CD14-positive monocyte (primary cell): ENCODE measurements around the gene XRCC4. TPM values are rescaled to one million over a fixed set of nuclear protein-coding genes. Genes with fewer than 3 reads are reported as not detected.

Experiments used
- DNase-seq, 3 donors: peaks; one replicate each; pipeline ENCODE4 v3.0.0-alpha.2; 2011 to 2022
- H2AFZ ChIP-seq: 2 replicates; pipeline ENCODE4 v1.6.0; 2012; ENCODE audit warnings: mild to moderate bottlenecking, low read depth, low read length, inconsistent platforms; ENCODE audit not compliant: insufficient read depth, poor library complexity, severe bottlenecking
- H3K27ac ChIP-seq, 2 donors: 1 replicate in 1 of 2; 2 replicates in 1 of 2; pipeline ENCODE4 v1.5.1; 2012 to 2013; ENCODE audit warnings: low read length in 2 of 2, control low read depth in 1 of 2, inconsistent platforms in 1 of 2, low read depth in 1 of 2, mild to moderate bottlenecking in 1 of 2
- H3K27me3 ChIP-seq, 2 donors: one replicate each; pipeline versions ENCODE4 v1.6.0 to v1.6.1; 2011 to 2013; ENCODE audit warnings: low read length in 2 of 2; ENCODE audit not compliant: control insufficient read depth in 2 of 2, insufficient read depth in 2 of 2
- H3K36me3 ChIP-seq, 2 donors: replicated peaks in 1 of 2; 1 replicate in 1 of 2; 2 replicates in 1 of 2; pipeline versions ENCODE4 v1.5.1 to v1.6.1; 2012 to 2013; ENCODE audit warnings: low read length in 2 of 2, control low read depth in 1 of 2, inconsistent platforms in 1 of 2, mild to moderate bottlenecking in 1 of 2; ENCODE audit not compliant: insufficient read depth in 2 of 2, control insufficient read depth in 1 of 2
- H3K4me1 ChIP-seq, 2 donors: 1 replicate in 1 of 2; 2 replicates in 1 of 2; pipeline versions ENCODE4 v1.5.1 to v1.6.1; 2012 to 2013; ENCODE audit warnings: low read length in 2 of 2, control low read depth in 1 of 2, inconsistent platforms in 1 of 2, mild to moderate bottlenecking in 1 of 2, moderate library complexity in 1 of 2; ENCODE audit not compliant: insufficient read depth in 2 of 2, control insufficient read depth in 1 of 2
- H3K4me2 ChIP-seq: replicated peaks from 2 replicates; pipeline ENCODE3; 2012; ENCODE audit warnings: low read length, moderate library complexity, mild to moderate bottlenecking; ENCODE audit not compliant: poor library complexity, severe bottlenecking; ENCODE audit errors: extremely low read depth
- H3K4me3 ChIP-seq, 3 experiments: fragments of 200-600 bp in 1 of 3; sonication (generic) in 1 of 3; replicated peaks in 1 of 3; 1 replicate in 2 of 3; 2 replicates in 1 of 3; pipeline ENCODE4 v1.5.1; 2011 to 2013; ENCODE audit warnings: low read length in 3 of 3, mild to moderate bottlenecking in 3 of 3, control low read depth in 2 of 3, low read depth in 2 of 3, inconsistent platforms in 1 of 3, moderate library complexity in 1 of 3
- H3K79me2 ChIP-seq: 2 replicates; pipeline ENCODE4 v1.6.0; 2012; ENCODE audit warnings: mild to moderate bottlenecking, control low read depth, inconsistent platforms, low read length, moderate library complexity; ENCODE audit not compliant: insufficient read depth
- H3K9ac ChIP-seq: 2 replicates; pipeline ENCODE4 v1.6.0; 2017; ENCODE audit warnings: low read length, mild to moderate bottlenecking; ENCODE audit not compliant: insufficient read depth, poor library complexity, severe bottlenecking
- H3K9me3 ChIP-seq, 2 donors: replicated peaks in 1 of 2; 1 replicate in 1 of 2; 2 replicates in 1 of 2; pipeline versions ENCODE4 v1.5.1 to v1.6.1; 2012 to 2013; ENCODE audit warnings: low read length in 2 of 2, control low read depth in 1 of 2; ENCODE audit not compliant: control insufficient read depth in 1 of 2, insufficient read depth in 1 of 2
- H4K20me1 ChIP-seq: 2 replicates; pipeline ENCODE4 v1.6.0; 2012; ENCODE audit warnings: mild to moderate bottlenecking, low read length, control low read depth, moderate library complexity; ENCODE audit not compliant: insufficient read depth
- H3K27ac Mint-ChIP-seq, 7 donors: one replicate each; pipeline ENCODE4 v1.8.0; 2020; ENCODE audit warnings: mild to moderate bottlenecking in 7 of 7, mixed read lengths in 7 of 7, moderate library complexity in 6 of 7, inconsistent platforms in 2 of 7
- H3K27me3 Mint-ChIP-seq, 3 donors: one replicate each; pipeline ENCODE4 v1.8.0; 2021 to 2022; ENCODE audit warnings: low read depth in 3 of 3, mild to moderate bottlenecking in 3 of 3, mixed read lengths in 3 of 3, moderate library complexity in 3 of 3, inconsistent platforms in 1 of 3
- H3K36me3 Mint-ChIP-seq, 2 donors: one replicate each; pipeline ENCODE4 v1.8.0; 2020; ENCODE audit warnings: mixed read lengths in 2 of 2, inconsistent platforms in 1 of 2, mild to moderate bottlenecking in 1 of 2
- H3K4me1 Mint-ChIP-seq: one replicate; pipeline ENCODE4 v1.8.0; 2020; ENCODE audit warnings: mild to moderate bottlenecking, mixed read lengths
- H3K4me3 Mint-ChIP-seq, 2 donors: one replicate each; pipeline ENCODE4 v1.8.0; 2020; ENCODE audit warnings: mild to moderate bottlenecking in 2 of 2, mixed read lengths in 2 of 2, moderate library complexity in 1 of 2
- H3K9me3 Mint-ChIP-seq, 7 donors: one replicate each; pipeline ENCODE4 v1.8.0; 2020 to 2022; ENCODE audit warnings: mixed read lengths in 7 of 7, mild to moderate bottlenecking in 6 of 7, moderate library complexity in 6 of 7, inconsistent platforms in 2 of 7
- WGBS: methylation state at CpG from one replicate; pipeline ENCODE4 v1.1.5; 2013; ENCODE audit warnings: missing lambda C conversion rate; ENCODE audit not compliant: insufficient coverage; 5-methylcytosine and 5-hydroxymethylcytosine counted together
- intact Hi-C, 2 donors: fragments of 100-400 bp; cut with micrococcal nuclease; formaldehyde crosslinking; loops; one replicate each; pipeline versions ENCODE4 v1.15.0 to v1.15.1; 2023
- polyA plus RNA-seq, 3 donors: library from polyadenylated mRNA; depleted of rRNA in 1 of 3; unstranded in 2 of 3; stranded (reverse) in 1 of 3; fragments of 300-500 nt in 2 of 3; fragments of >200 nt in 1 of 3; fragmentation: Illumina TruSeq in 2 of 3; gene quantifications; 1 replicate in 2 of 3; 2 replicates in 1 of 3; pipeline ENCODE4 v1.2.3, GENCODE V29; 2012 to 2021
- TF ChIP-seq, protein P1 (sequence below): fragments of 200-600 bp; IDR thresholded peaks from one replicate; pipeline ENCODE4 v1.8.0; 2022; ENCODE audit warnings: antibody characterized with exemption, mild to moderate bottlenecking

Gene XRCC4
- polyA plus RNA-seq, 3 donors, result 4.0 to 21.8 (median 16.3) TPM

DNA sequence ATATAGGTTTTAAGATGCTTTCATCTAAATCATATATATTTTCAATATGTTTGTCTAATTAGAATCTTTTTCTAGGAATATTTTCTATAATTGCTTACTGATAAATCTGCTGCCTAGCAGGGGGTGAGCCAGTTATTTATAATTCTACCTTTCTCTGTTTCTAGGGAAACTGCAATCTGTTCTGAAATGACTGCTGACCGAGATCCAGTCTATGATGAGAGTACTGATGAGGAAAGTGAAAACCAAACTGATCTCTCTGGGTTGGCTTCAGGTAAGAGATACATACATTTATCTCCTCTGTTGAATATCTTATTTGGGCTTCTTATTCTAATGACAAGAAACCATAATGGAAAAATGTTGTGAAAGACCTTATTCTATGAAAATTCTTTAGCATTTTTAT lies 127.3 kb downstream of the XRCC4 start:
- Histone ChIP-seq H2AFZ (no peak overlapping the region), H3K27ac (no peak overlapping the region), H3K4me1 (no peaks in the 10 kb centered on the region), H3K4me2 (no peak overlapping the region), H3K79me2 (no peaks in the 10 kb centered on the region), H3K9ac (no peak overlapping the region), H3K9me3 (no peaks in the 10 kb centered on the region), H3K4me3 (no peak overlapping the region), H4K20me1 (no peaks in the 10 kb centered on the region), H3K36me3 (peaks cover 15 to 30% of the 10 kb centered on the region in 2 donors), H3K27me3 (no peaks in the 10 kb centered on the region)
- WGBS, result no CpG with 5 or more reads among the region's 1 CpG
- DNase-seq, result no peak
- H3K4me3 Mint-ChIP-seq, result no peak overlapping the region
- TF ChIP-seq, protein P1, sequence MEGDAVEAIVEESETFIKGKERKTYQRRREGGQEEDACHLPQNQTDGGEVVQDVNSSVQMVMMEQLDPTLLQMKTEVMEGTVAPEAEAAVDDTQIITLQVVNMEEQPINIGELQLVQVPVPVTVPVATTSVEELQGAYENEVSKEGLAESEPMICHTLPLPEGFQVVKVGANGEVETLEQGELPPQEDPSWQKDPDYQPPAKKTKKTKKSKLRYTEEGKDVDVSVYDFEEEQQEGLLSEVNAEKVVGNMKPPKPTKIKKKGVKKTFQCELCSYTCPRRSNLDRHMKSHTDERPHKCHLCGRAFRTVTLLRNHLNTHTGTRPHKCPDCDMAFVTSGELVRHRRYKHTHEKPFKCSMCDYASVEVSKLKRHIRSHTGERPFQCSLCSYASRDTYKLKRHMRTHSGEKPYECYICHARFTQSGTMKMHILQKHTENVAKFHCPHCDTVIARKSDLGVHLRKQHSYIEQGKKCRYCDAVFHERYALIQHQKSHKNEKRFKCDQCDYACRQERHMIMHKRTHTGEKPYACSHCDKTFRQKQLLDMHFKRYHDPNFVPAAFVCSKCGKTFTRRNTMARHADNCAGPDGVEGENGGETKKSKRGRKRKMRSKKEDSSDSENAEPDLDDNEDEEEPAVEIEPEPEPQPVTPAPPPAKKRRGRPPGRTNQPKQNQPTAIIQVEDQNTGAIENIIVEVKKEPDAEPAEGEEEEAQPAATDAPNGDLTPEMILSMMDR, result no peak
- H3K4me1 Mint-ChIP-seq, result peaks cover 2% of the 10 kb centered on the region
- no peak overlapping the region for H3K27ac Mint-ChIP-seq
- intact Hi-C loops, result no loop called here
- H3K9me3 Mint-ChIP-seq, result peaks cover 0 to 2% (median 0%) of the 10 kb centered on the region in 7 donors
- H3K36me3 Mint-ChIP-seq, result peaks cover 38 to 42% of the 10 kb centered on the region in 2 donors
- H3K27me3 Mint-ChIP-seq, result peaks cover 0 to 1% (median 0%) of the 10 kb centered on the region in 3 donors

DNA sequence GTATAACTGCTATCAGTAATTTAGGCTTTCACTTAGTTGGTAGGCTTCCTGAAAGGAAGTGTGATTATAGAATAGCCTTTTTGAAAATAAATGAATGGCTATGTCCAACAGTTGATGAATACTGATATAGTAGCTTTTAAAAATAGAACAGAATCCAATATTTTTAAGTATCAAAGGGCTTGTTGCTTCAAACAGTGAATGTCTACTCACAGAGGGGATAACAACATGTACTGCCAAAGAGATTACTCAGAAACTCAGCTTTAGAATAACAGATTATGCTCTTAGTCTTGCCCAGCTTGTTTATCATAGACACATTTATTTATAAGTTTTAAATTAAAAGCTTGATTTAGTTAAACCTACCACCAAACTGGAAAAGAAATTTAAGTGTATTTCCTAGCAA lies 132.6 kb downstream of the XRCC4 start:
- Mint-ChIP-seq H3K9me3 (peaks cover 0 to 4% (median 2%) of the 10 kb centered on the region in 7 donors), H3K27ac (no peak overlapping the region), H3K36me3 (peaks cover 47% of the 10 kb centered on the region in 2 donors), H3K27me3 (peaks cover 0 to 1% (median 0%) of the 10 kb centered on the region in 3 donors), H3K4me1 (peaks cover 4% of the 10 kb centered on the region), H3K4me3 (no peak overlapping the region)
- Histone ChIP-seq H4K20me1 (no peaks in the 10 kb centered on the region), H3K36me3 (peaks cover 7 to 30% of the 10 kb centered on the region in 2 donors), H3K27me3 (no peaks in the 10 kb centered on the region), H3K4me1 (no peaks in the 10 kb centered on the region), H3K9ac (no peak overlapping the region), H3K79me2 (no peaks in the 10 kb centered on the region), H2AFZ (no peak overlapping the region), H3K27ac (no peak overlapping the region), H3K9me3 (no peaks in the 10 kb centered on the region), H3K4me3 (no peak overlapping the region), H3K4me2 (no peak overlapping the region)
- TF ChIP-seq, protein P1, result no peak
- intact Hi-C loops, result no loop called here
- DNase-seq, result no peak
